NT2/D1 (cell line): Measurements from ENCODE around the gene NPB.

Experiments
- DNase-seq: peaks from one replicate; pipeline ENCODE4 v3.0.0-alpha.2; 2011; ENCODE audit warnings: low read depth, low spot score
- H3K27me3 ChIP-seq: 2 replicates; pipeline ENCODE4 v1.6.0; 2011; ENCODE audit warnings: mild to moderate bottlenecking; ENCODE audit not compliant: insufficient read length, insufficient read depth
- H3K36me3 ChIP-seq: 2 replicates; pipeline ENCODE4 v1.6.1; 2011; ENCODE audit warnings: mild to moderate bottlenecking, low read length, mixed read lengths; ENCODE audit not compliant: insufficient read depth, insufficient read length
- H3K4me1 ChIP-seq: 2 replicates; pipeline ENCODE4 v1.5.1; 2011; ENCODE audit not compliant: insufficient read depth, insufficient read length
- H3K4me3 ChIP-seq: 2 replicates; pipeline ENCODE4 v1.5.1; 2011; ENCODE audit warnings: low read depth; ENCODE audit not compliant: insufficient read length
- H3K9ac ChIP-seq: 2 replicates; pipeline ENCODE4 v1.6.0; 2011; ENCODE audit warnings: low read depth; ENCODE audit not compliant: insufficient read length
- H3K9me3 ChIP-seq: 2 replicates; pipeline ENCODE4 v1.5.1; 2011; ENCODE audit warnings: mild to moderate bottlenecking, low read length; ENCODE audit not compliant: insufficient read depth
- SUZ12 ChIP-seq: IDR thresholded peaks from 2 replicates; pipeline ENCODE4 v1.6.1; 2011; ENCODE audit not compliant: insufficient read length, insufficient read depth; ENCODE audit errors: extremely low read depth
- YY1 ChIP-seq: IDR thresholded peaks from 2 replicates; pipeline ENCODE4 v1.6.1; 2011; ENCODE audit not compliant: insufficient read length, insufficient read depth
- ZNF274 ChIP-seq: IDR thresholded peaks from 2 replicates; pipeline ENCODE4 v1.6.1; 2011; ENCODE audit warnings: mild to moderate bottlenecking, low read depth, low read length

NPB gene

DNA sequence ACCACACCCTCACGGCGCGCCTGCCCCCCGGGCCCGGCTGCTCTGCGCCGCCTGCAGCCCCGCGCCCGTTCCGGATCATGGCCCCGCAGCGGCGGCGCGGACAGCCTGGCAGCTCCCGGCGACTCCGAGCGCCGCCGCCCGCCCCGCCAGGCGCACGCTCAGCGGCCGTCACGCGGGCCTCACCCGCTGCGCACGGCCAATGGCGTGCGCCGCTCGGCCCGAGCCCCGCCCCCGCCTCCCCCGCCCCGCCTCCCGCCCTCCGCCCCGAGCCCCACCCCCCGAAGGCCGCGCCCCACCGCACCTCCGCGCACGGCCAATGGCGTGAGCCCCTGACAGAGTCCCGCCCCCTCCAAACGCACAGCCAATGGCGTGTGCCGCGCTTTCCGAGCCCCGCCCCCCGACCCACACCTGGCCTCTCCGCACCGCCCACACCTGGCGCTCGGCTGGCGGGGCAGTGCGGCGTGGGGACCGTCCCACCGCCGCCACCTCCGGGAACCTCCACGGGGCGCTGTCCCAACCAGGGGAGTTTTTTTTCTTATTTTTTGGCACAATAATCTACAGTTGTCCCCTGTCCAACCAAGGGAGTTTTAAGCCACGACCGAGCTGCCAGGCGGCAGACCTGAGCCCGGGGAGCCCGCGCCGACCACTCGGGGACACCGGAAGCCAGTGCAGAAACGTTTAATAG, 9.4 kb downstream of the NPB start, which contains the start of gene PCYT2:
PCYT2 (minus strand) TSS at position 123 of the 685 bp plus-strand sequence; CDS start at position 79, 44 bp downstream.
- Histone ChIP-seq H3K9ac (peak within 1 kb of the TSS; percentile 91), H3K9me3 (no peaks in the 10 kb centered on the region), H3K4me1 (peaks cover 14% of the 10 kb centered on the region), H3K36me3 (peaks cover 78% of the 10 kb centered on the region), H3K27me3 (peaks cover 10% of the 10 kb centered on the region), H3K4me3 (peak within 1 kb of the TSS; percentile 90)
- TF ChIP-seq SUZ12, result no peak
- TF ChIP-seq YY1, result no peak
- TF ChIP-seq ZNF274, result no peak
- peak; percentile 57 for DNase-seq

DNA sequence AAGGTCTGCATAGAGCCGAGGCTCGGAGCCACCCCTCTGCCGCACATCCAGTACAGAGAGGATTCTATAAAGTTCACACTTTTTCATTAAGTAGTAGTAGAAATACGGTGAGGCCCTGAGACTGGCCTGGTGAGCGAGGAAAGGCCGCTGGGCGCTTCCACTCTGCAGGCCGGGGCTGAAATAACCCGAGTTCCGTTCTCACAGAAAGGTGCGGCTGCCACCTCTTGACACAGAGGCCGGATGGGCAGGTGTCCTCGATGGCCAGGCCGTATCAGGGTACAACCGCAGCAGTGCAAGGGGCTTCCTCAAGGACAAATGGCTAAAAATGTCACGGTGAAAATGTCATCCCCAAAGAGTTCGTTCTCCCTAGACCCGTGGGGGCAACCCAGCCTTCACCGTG, 9.9 kb downstream of the NPB start:
- H3K9me3 ChIP-seq, result no peaks in the 10 kb centered on the region
- H3K9ac ChIP-seq, result peak overlapping the region; percentile 8
- H3K36me3 ChIP-seq, result peaks cover 73% of the 10 kb centered on the region
- peaks cover 16% of the 10 kb centered on the region for H3K4me1 ChIP-seq
- H3K27me3 ChIP-seq, result peaks cover 10% of the 10 kb centered on the region
- no peak overlapping the region for H3K4me3 ChIP-seq
- DNase-seq, result no peak
- TF ChIP-seq ZNF274 (no peak), SUZ12 (no peak), YY1 (no peak)

DNA sequence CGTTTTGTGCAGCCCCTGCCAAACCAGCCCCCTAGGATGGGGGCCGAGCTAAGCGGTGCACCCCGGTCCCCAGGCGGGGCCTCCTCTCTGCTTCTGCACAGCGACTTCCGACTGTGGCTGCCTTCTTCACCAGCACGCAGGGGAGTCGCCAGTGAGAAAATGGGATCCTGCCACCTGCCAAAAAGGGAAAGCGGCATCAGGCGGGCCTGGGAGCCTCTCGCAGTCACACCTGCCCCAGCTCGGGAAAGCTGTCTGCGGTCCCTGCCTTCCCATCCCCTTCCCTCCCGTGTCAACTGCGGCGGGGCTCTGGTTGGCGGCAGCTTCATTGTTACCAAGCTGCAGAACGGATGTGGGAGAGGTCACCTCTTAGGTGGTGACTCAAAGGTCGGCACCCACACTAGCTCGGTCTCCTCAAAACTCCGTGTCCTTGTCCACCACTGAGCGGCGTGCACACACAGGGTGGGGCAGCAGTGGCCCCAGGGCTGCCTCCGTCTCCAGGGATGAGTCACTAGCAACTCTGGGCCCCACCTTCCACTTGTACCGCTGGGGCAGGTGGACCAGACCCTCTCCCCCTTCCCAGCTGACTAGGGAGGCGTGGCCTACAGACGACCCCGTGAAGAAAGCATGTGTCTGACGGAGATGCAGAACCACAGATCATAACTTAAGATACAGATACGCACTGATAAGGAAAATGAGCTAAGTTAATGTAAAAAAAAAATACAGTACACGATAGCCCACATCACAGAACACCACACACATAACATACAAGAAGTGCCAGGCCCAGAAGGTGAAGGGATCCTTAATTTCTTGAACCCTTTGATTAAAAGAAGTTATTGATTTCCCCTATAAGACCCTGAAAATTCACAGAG, 10.6 kb downstream of the NPB start:
- no peak overlapping the region for H3K4me3 ChIP-seq
- DNase-seq, result no peak
- peak overlapping the region; percentile 21 for H3K9ac ChIP-seq
- peaks cover 10% of the 10 kb centered on the region for H3K27me3 ChIP-seq
- H3K4me1 ChIP-seq, result peaks cover 17% of the 10 kb centered on the region
- H3K36me3 ChIP-seq, result peaks cover 69% of the 10 kb centered on the region
- TF ChIP-seq ZNF274, result no peak
- TF ChIP-seq SUZ12, result no peak
- TF ChIP-seq YY1, result no peak
- H3K9me3 ChIP-seq, result no peaks in the 10 kb centered on the region

DNA sequence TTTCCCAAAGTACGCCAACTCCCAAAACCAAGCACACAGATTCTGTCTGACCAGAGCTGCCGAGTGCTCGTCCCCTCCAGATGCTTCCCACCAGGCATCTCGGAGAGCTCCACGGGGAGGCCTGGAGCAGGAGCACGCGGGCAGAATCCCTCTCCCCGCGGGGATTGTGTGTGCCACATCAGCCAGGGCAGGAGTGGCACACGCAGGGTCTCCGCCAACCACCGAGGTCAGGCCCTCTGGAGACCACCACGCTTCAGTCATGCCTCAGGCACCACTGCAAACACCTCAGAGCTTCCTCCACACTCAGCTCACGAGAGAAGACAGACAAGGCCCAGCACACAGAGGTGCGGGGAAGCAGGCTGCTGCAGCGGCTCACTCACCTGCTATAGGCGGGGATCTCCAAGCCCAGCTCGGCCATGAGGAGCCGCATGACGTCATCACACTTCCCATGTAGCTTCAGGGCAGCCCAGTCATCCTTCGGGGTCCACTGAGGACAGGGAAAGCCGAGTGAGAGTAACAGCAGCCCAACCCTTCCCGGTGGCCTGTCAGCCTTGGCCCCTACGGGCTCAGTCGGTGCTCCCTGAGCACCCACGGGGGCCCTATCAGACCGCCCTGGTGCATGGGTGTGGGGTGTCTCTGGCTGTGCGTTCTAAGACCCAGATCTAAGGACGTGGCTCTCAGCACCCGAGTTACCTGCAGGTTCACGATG, 11.5 kb downstream of the NPB start:
- Histone ChIP-seq H3K9me3 (no peaks in the 10 kb centered on the region), H3K4me1 (peaks cover 17% of the 10 kb centered on the region), H3K27me3 (peaks cover 10% of the 10 kb centered on the region), H3K36me3 (peaks cover 60% of the 10 kb centered on the region), H3K9ac (no peak overlapping the region), H3K4me3 (no peak overlapping the region)
- DNase-seq, result no peak
- no peak for TF ChIP-seq SUZ12
- TF ChIP-seq ZNF274, result no peak
- TF ChIP-seq YY1, result no peak

DNA sequence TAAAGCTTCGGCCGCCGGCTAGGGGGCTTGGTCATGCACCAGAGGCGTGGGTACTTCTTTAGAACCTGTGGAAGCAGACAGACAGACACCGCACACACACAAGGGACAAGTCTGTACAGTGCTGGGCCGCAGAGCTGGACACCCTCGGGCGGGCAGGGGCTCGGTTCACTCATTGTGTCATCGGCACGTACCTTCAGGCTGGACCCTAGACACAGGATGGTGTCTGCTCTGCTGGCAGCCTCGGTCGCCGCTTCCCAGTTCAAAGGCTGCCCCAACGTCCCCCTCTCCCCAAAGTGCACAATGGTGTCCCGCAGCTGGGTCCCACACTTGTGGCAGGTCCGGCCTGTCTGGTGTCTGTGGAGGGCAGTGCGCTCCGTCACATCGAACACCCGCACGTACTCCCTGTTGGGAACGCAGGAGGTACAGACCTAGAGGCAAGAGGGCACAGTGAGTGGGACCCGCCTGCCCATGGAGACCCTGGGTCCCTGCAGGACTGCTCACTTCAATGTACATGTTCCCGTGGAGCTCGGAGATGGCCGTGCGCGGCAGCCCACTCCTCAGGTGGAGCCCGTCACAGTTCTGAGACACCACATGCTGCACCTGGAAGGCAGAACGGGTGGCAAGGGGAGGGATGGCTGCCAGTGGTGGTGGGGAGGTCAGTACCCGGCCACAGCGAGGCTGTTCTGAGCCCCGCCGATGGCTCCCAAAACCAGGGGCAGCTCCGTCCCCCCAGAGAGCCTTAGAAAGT, 12.2 kb downstream of the NPB start:
- H3K9me3 ChIP-seq, result no peaks in the 10 kb centered on the region
- H3K27me3 ChIP-seq, result peaks cover 10% of the 10 kb centered on the region
- H3K36me3 ChIP-seq, result peaks cover 60% of the 10 kb centered on the region
- H3K9ac ChIP-seq, result no peak overlapping the region
- no peak for DNase-seq
- no peak overlapping the region for H3K4me3 ChIP-seq
- no peak for TF ChIP-seq SUZ12
- TF ChIP-seq YY1, result no peak
- TF ChIP-seq ZNF274, result no peak
- peaks cover 19% of the 10 kb centered on the region for H3K4me1 ChIP-seq

DNA sequence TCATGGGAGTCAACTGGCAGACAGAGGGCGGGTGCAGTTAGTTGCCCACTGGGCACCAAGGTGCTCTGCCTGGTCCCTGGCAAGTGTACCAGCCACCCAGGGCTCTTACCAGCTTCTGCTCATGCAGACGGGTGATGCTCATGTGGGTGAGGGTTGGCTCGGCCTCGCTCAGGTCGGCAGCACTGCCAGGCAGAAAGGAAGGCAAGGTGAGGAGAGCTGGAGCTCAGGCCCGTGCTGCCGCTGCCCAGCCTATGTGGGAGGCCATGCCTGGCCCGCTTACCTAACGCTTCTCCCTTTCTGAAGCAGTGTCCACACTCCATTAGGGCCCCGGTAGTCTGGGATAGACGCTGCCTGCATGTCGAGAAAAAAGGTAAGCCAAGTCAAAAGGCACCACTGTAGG, 13.3 kb downstream of the NPB start:
- peaks cover 67% of the 10 kb centered on the region for H3K36me3 ChIP-seq
- H3K9me3 ChIP-seq, result no peaks in the 10 kb centered on the region
- peaks cover 12% of the 10 kb centered on the region for H3K4me1 ChIP-seq
- no peak overlapping the region for H3K4me3 ChIP-seq
- H3K27me3 ChIP-seq, result peaks cover 6% of the 10 kb centered on the region
- no peak overlapping the region for H3K9ac ChIP-seq
- TF ChIP-seq YY1, result no peak
- no peak for TF ChIP-seq SUZ12
- TF ChIP-seq ZNF274, result no peak
- no peak for DNase-seq
